HG03097 (cell line): Measurements from ENCODE around the gene GSE1.

Experiments used
- ATAC-seq: cut with Tn5 transposase; IDR thresholded peaks from one replicate; pipeline ENCODE4 v1.9.1; 2021; ENCODE audit not compliant: unreplicated experiment, low FRiP score

GSE1 gene

DNA sequence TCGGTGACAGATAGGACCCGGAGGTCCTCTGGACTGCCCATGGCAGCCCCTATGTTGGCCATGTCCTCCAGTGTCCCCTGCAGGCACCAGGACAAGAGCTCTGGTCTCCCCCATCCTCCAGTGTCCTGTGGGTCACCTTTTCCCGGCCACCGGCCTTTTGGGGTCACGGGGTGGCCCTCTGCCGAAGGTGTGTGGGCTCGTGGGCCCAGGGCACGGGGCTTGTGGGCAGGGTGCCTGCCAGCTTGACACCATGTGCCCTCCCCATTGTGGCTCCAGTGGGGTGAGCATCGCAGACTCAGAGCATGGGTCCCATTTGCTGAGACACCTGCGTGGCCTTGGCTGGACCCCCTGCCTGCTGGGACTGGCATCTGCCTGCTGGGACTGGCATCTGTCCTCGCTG, 18.1 kb downstream of the GSE1 start:
- ATAC-seq: no peak

DNA sequence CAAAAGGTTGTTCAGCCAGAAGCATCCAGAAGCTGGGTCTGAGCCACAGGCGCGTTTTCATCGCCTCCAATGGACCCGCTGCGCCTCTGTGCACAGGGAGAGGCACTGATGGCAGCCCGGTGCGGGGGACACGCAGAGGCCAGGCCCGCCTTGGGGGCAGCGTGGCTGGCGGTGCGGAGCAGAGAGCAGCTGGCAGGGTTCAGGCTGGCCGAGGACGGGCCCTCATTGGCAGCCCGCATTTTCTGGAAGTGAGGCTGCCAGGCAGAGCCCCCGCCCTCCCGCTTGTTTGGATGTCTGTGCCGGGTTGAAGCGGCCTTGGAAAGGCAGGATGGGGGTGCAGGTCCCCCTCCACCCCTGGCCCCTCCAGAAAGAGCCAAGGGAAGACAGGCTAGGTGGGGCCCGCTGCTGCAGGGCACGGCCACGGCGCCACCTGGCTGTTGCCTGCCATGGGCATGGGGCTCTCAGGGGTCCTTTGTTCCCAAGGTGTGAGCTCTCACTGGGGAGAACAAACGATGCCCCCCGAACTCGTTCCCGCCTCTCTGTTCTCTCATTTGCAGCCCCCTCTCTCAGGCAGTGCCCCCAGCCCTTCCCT, 18.8 kb downstream of the GSE1 start:
- no peak for ATAC-seq

DNA sequence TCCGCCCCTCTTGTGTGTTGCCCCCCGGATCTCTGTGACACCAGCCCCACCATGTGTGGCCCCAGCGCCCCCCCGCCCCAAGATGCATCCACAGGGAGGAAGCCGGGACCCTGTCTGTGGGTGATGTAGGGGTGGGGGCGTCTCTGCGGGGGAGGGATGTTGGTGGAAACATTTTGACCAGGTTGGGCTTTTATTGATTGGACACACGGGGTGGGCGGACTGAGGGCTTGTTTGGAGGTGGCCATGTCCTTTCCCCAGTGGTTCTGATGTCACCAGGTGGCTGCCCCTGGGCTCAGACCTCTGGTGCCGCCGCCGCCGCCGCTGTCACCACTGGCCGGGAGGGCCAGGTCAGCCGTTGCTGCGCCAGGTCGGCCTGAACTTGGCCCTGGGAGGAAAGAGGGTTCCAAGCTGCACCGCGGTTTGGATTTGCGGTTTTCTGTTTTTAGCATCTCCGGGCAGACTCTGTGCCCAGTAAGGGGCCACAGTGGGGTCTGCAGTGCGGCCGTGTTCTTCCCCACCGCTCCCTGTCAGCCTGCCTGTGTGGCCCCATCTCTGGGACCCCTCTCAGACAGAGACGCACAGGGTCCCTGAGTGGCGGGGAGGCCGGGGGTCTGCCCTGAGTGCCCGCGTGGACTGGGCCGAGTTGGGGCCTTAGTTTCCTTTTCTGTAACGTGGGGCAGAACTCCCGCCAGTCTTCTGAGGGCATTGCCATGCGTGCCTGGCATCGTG, 19.8 kb downstream of the GSE1 start:
- ATAC-seq: no peak

DNA sequence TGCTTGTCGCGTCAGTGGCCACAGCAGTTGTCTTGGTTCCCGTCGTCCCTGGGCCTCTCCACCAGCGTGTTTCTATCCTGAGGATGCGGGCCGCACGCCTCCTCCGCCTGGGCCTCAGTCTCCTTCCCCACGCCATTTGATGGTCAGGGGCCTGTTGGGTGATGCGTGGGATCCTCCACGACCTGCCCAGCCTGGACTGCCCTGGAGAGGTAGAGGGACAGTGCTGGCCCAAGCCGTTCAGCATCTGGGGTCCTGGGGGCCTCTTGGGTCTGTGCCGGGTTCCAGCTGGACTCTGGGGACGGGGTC, 20.3 kb downstream of the GSE1 start:
- ATAC-seq: no peak

DNA sequence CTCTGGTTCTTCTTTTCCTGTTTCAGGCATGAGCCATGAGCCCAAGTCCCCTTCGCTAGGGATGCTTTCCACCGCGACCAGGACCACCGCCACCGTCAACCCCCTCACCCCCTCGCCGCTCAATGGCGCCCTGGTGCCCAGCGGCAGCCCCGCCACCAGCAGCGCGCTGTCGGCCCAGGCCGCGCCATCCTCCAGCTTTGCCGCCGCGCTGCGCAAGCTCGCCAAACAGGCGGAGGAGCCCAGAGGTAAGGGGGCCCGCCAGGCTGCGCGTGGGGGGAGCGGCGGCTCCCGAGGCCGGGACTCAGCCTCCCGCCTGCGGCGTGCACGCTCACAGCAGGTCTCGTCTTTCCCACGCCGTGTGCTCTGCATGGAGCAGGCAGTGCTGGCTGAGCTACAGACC, 20.8 kb downstream of the GSE1 start:
- no peak for ATAC-seq

DNA sequence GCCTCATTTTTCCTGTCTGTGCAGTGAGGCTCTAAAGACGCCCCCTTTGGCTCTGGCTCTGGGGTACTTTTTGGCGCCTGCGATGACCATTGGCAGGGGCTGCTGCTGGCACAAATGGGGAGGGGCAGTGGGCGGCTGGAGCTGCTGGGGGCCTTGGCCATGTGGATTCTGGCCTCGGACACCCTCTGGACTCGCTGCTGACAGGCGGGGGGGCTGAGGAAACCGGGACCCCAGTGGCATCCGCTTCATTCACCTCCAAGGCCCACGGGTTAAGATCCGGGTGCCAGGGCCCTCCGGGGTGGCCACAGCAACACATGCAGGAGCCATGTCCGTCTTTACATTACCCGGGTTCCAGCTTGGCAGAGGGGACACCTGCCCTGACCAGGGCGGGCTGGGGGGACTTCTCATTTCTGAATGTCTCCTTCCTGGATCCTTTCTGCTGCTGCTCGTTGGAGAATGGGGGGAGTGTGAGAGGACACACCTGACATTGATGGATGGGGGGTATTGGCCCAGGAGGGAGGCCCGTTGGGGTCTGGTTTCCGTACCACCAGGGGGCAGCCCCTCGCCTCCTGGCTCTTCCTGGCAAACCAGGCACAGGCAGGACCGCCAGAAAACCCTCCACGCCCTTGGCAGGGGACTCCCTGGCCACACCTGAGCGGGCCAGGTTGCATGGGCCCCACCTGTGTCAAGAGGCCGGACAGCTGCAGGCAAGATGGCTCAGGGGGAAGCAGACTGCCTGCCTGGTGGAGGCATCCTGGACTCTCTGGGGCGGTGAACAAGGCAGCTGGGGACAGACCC, 21.8 kb downstream of the GSE1 start:
- no peak for ATAC-seq

DNA sequence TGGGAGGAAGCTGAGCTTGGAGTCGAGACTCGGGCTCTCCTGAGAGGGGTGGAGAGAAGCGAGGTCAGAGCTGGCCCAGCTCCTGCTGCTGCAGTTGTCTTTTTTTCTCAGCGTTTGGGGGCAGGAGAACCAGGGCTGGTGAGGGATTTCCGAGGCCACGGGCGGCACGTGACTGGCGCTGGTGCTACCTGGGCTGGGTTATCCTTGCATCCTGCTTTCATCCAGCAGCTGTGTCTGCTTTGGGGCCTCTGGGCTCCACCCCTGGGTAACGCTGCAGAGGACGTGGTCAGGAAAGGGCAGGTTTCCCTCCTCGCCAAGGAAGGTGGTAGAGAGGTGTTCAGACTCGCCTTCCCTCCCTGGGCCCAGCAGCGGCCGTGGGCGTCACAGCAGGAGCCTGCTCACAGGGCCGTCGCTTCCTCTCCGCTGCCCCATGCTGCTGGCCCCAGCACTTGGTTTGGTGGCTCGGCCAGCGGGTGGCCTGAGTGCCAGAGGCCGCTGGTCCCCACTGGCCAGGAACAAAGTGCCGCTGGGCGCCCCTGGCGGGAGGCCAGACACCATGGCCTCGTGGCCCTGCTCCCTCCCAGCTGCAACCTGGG, 22.5 kb downstream of the GSE1 start:
- ATAC-seq: no peak

DNA sequence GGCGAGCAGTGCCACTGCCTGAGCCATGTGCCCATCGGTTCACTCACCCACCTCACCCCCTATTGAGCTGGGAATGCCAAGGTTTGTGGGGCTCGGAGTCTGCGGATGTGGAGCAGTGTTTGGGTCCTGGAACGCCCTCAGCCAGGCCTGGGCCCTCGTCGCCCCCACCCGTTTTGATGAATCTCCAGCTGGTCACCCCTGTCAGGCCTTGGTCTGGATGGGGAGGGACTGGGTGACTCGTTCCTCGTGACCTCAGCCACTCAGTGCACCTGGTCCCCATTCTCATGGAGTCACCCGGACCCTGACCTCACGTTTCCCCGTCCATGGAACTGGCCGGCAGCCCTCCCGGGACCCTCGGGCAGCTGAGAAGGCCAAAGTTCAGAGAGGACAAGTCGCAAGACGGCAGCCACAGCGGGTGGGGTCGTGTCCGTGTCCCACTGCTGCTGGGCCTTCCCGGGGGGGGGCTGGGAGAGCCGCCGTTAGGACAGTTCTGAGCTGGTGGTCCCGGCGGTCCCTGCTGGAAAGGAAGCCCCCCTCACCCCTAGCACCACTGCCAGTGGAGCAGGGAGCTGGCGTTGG, 23.2 kb downstream of the GSE1 start:
- no peak for ATAC-seq

DNA sequence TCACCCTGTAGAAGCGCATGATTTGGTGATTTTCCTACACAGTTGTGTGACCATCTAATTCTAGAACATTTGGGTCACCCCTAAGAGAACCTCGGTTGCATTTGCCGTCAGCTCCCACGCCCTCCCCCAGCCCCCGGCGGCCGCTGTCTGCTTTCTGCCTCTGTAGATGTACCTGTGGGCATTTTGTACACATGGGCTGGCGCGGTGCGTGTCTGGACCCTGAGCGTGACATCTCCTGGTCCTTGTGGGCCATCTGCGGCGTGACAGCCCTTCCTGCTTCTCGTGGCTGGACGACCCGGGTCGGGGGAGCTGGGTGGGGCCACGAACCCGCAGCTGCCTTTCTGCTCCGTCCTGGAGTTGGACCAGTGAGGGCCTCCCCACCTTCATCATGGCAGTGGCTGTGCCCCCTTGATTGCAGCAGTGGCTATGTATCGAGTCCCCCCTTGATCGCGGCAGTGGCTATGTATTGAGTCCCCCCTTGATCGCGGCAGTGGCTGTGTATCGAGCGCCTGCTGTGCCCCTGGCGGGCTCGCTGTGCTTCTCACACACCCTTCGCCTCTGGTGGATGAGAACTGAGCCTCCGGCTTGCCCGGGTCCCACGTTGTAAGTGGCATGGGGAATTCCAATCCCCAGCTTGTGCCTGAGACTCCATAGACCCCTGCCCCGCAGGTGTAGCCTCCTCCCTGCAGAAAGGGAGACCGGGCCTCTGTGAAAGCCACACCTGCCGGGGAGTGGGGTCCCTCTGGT, 24.1 kb downstream of the GSE1 start:
- no peak for ATAC-seq

DNA sequence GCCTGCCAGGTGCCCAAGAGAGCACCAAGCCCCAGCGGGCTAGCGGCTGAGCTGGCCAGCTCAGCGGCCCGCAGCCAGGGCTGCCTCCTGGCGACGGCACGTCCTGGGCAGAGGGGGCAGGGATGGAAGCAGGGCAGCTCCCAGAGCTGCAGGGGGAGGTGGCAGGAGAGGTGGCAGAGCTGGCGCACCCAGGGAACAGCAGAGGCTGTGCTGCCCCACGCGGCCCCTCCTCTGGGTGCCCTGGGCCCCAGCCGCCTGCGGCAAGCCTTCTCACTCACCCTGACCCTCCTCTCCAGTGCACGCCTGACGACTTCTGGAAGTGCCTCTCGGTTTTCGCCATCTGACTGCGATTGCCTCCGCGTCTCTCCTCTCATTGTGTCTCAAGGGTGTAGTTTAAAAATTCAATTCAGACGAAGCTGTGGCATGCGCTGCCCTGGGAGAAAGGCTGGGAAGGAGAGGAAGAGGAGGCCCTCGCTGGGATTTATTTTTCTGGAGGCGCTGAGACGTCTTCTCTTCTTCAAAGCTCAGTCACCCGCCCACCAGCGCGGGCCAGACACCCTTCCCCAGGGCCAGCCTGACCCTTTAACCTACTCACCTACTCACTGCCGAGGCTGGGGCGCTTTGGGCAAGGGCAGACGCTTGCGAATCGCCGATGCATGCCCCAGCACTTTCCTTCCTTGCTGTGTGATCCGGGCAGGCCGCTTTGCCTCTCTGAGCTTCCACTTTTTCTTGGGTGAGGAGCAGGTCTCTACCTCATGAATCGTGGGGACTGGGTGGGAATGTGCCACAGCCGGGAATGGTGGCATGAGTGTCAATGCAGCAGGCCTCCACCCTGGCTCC, 24.9 kb downstream of the GSE1 start:
- ATAC-seq: no peak

DNA sequence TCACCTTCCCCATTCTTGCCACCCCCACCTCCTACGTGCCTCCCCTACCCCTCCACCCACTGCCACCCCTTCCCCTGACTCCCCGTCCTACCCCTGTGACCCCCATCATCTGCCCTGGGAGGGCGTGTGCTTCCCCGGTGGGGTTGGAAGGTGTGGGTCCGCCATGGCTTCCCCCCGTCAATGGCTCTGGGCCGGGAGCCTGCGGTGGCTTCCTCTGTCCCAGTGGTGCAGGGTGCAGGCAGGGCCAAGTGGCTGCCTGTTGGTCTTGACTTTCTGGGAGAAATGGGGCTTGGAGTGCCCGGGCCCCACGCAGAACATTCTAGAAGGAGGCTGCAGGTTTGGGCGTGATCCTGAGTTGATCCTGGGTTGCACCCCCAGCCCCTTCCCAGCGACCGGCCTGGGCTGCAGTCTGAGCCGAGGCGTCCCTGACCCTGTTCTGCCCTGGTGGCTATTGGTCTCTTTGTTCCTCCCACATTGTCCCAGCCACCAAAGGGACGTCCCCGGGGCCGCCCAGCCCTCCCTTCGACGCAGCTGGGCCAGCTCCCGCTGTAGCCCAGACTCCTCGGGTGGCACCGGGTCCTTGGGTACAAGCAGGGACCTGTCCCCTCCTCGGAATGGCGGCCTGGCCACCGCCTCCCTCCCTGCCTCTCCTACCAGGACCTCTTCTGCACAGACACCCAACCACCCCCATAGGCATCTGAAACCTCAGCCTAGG, 25.7 kb downstream of the GSE1 start:
- no peak for ATAC-seq

DNA sequence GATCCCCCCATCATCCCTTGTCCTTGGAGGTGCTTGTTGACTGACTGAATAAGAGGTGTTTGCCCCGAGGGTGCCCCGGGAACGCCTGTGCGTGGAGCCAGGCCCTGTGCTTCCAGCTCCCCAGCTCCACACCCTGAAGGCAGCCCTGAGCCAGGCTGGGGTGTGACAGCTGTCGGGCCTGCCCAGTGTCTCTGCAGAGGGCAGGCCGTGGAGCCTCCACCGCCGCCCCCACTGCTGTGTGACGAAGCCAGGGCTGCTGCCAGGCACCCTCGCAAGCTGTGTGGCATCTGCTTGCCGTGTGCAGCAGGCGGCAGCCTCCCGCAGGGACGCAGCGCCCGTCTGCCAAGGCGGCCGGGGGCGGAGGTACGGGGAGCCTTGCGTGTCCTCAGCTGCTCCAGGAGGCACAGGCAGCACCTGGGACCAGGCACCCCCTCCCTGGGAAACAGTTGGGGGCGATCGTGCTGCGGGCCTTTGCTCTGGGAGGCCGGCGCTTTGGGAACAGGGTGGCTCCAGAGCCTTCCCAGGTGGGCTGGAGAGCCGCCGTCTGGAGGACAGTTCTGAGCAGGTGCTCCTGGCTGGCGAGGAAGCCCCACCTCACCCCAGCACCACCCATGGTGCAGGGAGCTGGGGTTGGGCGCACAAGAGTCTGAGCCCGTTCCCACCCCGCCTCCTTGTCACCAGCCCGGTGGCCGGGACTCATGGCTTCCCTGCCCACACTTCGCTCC, 26.6 kb downstream of the GSE1 start:
- ATAC-seq: no peak

DNA sequence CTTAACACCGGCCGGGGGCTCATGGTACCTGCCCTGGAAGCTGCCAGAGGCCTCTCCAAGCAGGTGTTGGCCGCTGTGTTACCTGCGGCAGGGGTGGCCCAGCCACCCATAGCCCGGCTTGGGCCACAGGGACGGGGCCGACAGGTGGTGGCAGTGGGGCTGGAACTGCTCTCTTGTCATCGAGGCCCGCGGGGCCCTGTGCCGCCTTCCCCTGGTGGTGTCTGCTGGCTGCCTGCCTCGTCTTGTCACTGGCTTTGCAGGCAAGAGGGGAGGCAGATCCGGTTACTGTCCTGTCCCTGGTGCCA, 27.1 kb downstream of the GSE1 start:
- no peak for ATAC-seq

DNA sequence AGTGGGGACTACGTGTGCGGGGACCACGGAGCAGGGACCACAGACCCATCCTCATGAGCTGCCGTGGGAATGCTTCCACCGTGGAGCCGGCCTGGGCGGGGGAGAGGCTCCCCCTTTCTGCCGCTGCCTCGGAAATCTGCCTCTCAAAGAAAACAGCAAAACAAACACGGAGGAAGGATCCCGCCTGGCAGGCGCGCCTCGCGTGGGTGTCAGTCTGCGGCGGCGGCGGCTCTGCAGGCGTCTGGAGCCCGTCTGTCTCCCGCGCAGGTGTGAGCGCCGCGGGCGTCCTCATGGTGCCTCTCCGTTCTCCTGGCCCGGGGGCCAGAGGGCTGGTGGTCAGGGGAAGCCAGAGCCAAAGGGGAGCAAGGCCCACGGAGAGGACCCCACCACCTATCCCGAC, 27.5 kb downstream of the GSE1 start:
- no peak for ATAC-seq

DNA sequence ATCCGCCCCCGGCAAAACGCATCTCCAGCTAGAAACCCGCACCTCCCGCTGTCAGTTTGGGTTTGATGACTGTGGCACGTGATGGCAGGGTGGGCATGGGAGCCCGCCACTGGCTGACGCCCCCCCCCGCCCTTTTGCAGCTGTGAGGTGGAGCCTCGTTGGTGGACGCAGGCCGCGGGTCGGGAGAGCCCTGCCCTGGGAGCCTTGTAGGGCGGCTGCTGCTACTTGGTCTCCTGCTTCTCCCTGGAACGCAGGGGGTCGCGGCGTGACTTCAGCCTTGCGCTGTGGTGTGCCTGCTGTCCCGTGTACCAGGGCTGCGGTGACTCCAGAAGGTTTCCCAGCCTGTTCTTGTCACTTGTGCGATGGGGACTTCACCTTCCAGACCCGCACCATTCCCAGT, 28.2 kb downstream of the GSE1 start:
- ATAC-seq: no peak

DNA sequence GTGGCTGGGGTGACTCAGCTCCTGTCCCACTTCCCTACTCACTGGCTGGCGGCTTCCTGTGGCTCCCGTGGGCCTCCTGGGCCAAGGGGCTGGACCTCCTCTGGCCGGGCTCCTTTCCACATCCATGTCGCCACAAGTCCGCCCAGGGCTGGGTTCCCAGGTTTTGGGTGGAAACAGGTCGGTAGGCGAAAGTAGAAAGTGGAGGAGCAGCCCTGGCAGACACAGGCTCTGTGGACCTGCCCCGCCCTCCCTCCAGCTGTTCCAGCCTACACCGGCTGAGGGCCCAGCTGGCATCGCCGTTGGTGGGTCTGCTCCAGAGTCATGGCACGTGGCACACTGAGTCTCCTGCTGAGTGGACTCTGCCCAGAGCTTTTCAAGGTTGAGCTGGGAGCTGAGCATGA, 28.7 kb downstream of the GSE1 start:
- ATAC-seq: no peak

DNA sequence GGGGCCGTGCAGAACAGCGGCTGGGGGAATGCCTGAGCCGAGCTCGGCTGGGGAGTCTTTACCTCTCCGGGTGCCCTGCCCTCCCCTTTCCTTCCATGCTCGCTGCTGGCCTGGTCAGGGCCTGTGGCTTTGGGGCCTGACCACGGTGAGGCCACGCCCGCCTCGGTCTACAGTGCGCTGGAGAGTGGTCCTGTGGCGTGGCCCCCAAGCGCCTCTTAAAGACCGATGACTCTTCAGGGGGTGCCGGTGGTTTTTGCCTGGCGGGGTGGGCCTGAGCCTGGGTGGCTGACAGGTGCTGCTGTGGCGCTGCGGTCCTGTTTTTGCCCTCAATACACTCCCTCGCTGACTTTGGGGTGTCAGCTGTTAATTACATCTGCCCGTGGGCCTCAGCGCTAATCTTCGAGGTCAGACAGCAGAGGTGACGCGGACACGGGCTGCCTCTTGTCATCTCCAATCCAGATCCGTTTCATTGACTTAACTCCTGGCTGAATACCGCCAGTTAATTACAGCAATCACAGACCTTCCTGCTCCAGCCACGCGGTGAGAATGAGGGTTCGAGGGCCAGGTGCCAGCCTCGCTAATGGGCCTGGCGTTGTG, 29.7 kb downstream of the GSE1 start:
- ATAC-seq: no peak

DNA sequence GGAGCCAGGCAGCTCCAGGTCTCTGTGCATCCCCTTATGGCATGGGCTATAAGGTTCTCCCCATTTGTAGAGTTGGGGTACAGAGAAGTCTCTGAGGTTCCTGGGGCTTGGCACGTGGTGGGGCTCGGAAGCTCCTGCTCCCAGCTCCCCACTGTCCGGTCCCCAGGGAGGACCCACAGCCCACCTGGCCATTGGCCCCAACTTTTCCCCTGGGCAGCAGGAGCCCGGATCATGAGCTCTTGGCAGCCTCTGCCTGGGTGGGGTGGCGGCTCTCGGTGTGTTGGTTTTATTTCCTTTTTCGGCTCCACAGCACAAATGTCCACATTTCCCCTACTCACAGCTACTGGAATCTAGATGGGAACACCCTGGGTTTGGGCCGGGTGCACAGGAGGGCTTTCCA, 30.5 kb downstream of the GSE1 start:
- no peak for ATAC-seq
